Caco-2 (cell line): ENCODE results near the gene LIPA. TPM values are rescaled to one million over a fixed set of nuclear protein-coding genes. Genes with fewer than 3 reads are reported as not detected.

Experiments used
- BruUV-seq: library from RNA; stranded (reverse); fragments of 400-500 nt; replicated peaks from 2 replicates; lab custom pipeline; 2021; lab: Mats Ljungman, UMichigan
- CTCF ChIA-PET: fragments of 300-600 bp; sonication (Branson Sonifier 250); formaldehyde crosslinking; loops from one replicate; lab custom pipeline; 2022; ENCODE audit warnings: antibody characterized with exemption; lab: Charles Lee
- POLR2A ChIA-PET: fragments of 300-600 bp; sonication (Branson Sonifier 250); formaldehyde crosslinking; loops from one replicate; lab custom pipeline; 2022; ENCODE audit warnings: antibody characterized with exemption; lab: Charles Lee
- DNase-seq, 2 experiments: peaks; one replicate each; pipeline versions ENCODE4 v3.0.0 to v3.0.0-alpha.2; 2020 to 2022
- H3K27me3 ChIP-seq: replicated peaks from 2 replicates; pipeline ENCODE4 v1.6.0; 2011; ENCODE audit warnings: low read length; ENCODE audit not compliant: control insufficient read depth, insufficient read depth
- H3K36me3 ChIP-seq: 2 replicates; pipeline ENCODE4 v1.5.1; 2011; ENCODE audit warnings: low read length; ENCODE audit not compliant: control insufficient read depth, insufficient read depth
- H3K4me1 ChIP-seq: fragments of 250-450 bp; sonication (Bioruptor Pico); 2 replicates; pipeline ENCODE4 v1.5.1; 2020; ENCODE audit warnings: mild to moderate bottlenecking
- H3K4me3 ChIP-seq: 2 replicates; pipeline ENCODE4 v1.5.1; 2011; ENCODE audit warnings: low read depth, mild to moderate bottlenecking, control low read depth, low read length
- H3K9me3 ChIP-seq: fragments of 250-450 bp; sonication (Bioruptor Pico); 2 replicates; pipeline ENCODE4 v1.5.1; 2020; ENCODE audit warnings: mild to moderate bottlenecking, moderate library complexity
- H3K27ac Mint-ChIP-seq: one replicate; pipeline ENCODE4 v1.8.0; 2022; ENCODE audit warnings: mixed read lengths; ENCODE audit not compliant: unreplicated experiment
- H3K27me3 Mint-ChIP-seq: one replicate; pipeline ENCODE4 v1.8.0; 2022; ENCODE audit warnings: mixed read lengths; ENCODE audit not compliant: insufficient read depth, unreplicated experiment
- H3K36me3 Mint-ChIP-seq: one replicate; pipeline ENCODE4 v1.8.0; 2022; ENCODE audit warnings: mild to moderate bottlenecking, mixed read lengths; ENCODE audit not compliant: insufficient read depth, unreplicated experiment
- H3K4me1 Mint-ChIP-seq: one replicate; pipeline ENCODE4 v1.8.0; 2022; ENCODE audit warnings: low read depth, mixed read lengths; ENCODE audit not compliant: unreplicated experiment
- H3K4me3 Mint-ChIP-seq: one replicate; pipeline ENCODE4 v1.8.0; 2022; ENCODE audit warnings: mild to moderate bottlenecking, moderate library complexity, mixed read lengths; ENCODE audit not compliant: unreplicated experiment
- H3K9me3 Mint-ChIP-seq: one replicate; pipeline ENCODE4 v1.8.0; 2022; ENCODE audit warnings: mixed read lengths; ENCODE audit not compliant: unreplicated experiment
- intact Hi-C: fragments of 100-400 bp; cut with micrococcal nuclease; formaldehyde crosslinking; loops from one replicate; pipeline ENCODE4 v1.10.0; 2022; ENCODE audit not compliant: unreplicated experiment
- total RNA-seq: library from RNA; stranded (reverse); gene quantifications from 2 replicates; pipeline ENCODE4 v1.2.3, GENCODE V29; 2022
- TF ChIP-seq, protein P1 (sequence below), 2 experiments: fragments of 200-600 bp in 1 of 2; IDR thresholded peaks; 1 replicate in 1 of 2; 2 replicates in 1 of 2; pipeline versions ENCODE4 v1.5.1 to v1.8.0; 2011 to 2022; ENCODE audit warnings: antibody characterized with exemption in 1 of 2, control low read depth in 1 of 2, inconsistent platforms in 1 of 2, low read depth in 1 of 2, low read length in 1 of 2, mild to moderate bottlenecking in 1 of 2, moderate library complexity in 1 of 2; ENCODE audit not compliant: insufficient read depth in 1 of 2, severe bottlenecking in 1 of 2, unreplicated experiment in 1 of 2

LIPA gene
- total RNA-seq, 1 experiment from 2014 or later: 18.8 TPM

DNA sequence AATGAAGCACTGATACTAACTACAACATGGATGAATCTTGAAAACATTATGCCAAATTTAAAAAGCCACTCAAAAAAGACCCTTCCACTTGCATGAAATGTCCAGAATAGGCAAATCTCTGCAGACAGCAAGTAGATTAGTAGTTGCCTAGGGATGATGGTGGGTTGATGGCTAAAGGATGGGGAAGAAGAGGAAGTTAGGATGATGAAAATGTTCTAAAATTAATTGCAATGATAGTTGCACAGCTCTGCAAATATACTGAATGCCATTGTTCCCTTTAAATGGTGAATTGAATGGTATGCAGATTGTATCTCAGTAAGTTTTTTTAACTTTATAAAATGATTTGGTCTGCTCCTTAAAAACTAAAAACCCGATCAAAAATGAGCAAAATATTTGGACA lies 7.3 kb upstream of the LIPA start:
- H3K36me3 ChIP-seq: no peaks in the 10 kb centered on the region; the same call in 1 of the 2 replicates
- H3K36me3 Mint-ChIP-seq: no peaks in the 10 kb centered on the region
- H3K4me3 Mint-ChIP-seq: no peak overlapping the region
- peaks cover 6% of the 10 kb centered on the region; the same call in 1 of the 2 replicates for H3K9me3 ChIP-seq
- POLR2A ChIA-PET: no interaction called here
- no peak for DNase-seq
- TF ChIP-seq, protein P1, sequence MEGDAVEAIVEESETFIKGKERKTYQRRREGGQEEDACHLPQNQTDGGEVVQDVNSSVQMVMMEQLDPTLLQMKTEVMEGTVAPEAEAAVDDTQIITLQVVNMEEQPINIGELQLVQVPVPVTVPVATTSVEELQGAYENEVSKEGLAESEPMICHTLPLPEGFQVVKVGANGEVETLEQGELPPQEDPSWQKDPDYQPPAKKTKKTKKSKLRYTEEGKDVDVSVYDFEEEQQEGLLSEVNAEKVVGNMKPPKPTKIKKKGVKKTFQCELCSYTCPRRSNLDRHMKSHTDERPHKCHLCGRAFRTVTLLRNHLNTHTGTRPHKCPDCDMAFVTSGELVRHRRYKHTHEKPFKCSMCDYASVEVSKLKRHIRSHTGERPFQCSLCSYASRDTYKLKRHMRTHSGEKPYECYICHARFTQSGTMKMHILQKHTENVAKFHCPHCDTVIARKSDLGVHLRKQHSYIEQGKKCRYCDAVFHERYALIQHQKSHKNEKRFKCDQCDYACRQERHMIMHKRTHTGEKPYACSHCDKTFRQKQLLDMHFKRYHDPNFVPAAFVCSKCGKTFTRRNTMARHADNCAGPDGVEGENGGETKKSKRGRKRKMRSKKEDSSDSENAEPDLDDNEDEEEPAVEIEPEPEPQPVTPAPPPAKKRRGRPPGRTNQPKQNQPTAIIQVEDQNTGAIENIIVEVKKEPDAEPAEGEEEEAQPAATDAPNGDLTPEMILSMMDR (IDR thresholded peaks at IDR 0.05; ENCODE audit: insufficient read depth in 1 of 2, low read depth in 1 of 2, low read length in 1 of 2, severe bottlenecking in 1 of 2, unreplicated experiment in 1 of 2): no peak
- H3K27ac Mint-ChIP-seq: no peak overlapping the region
- no peaks in the 10 kb centered on the region for H3K27me3 Mint-ChIP-seq
- H3K27me3 ChIP-seq: no peaks in the 10 kb centered on the region
- no peak overlapping the region for H3K4me3 ChIP-seq
- BruUV-seq: no TSS peak
- peaks cover 13% of the 10 kb centered on the region for H3K9me3 Mint-ChIP-seq
- H3K4me1 Mint-ChIP-seq: peaks cover 14% of the 10 kb centered on the region
- CTCF ChIA-PET: no interaction called here
- H3K4me1 ChIP-seq: peaks cover 35% of the 10 kb centered on the region
- intact Hi-C loops: loop anchor here (10.0 kb wide), 1 partner anchor 446 kb away; the partner anchor contains the start of gene KIF20B

DNA sequence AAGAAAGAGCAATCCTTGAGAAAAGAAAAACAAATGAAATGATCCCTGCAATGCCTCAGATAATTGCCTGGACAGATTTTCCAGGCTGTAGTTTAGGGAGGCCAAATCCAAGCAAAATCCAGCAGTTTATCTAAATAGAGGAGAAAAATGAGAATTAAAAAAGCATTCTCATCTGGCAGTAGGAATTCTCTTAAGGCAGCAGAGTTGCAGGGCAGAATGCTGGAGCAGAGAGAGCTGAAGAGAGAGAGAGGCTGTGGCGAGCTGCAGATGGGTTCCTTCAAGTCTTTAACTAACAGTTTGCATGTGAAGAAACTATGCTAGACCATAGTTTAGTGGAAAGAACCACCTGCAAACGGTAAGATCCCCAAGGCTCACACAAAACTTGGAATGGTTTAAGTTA lies 6.0 kb upstream of the LIPA start:
- no peaks in the 10 kb centered on the region for H3K27me3 Mint-ChIP-seq
- CTCF ChIA-PET: no interaction called here
- DNase-seq: no peak
- no peak overlapping the region for H3K4me3 Mint-ChIP-seq
- H3K27ac Mint-ChIP-seq: no peak overlapping the region
- no peaks in the 10 kb centered on the region for H3K27me3 ChIP-seq
- peaks cover 24% of the 10 kb centered on the region for H3K4me1 ChIP-seq
- no peaks in the 10 kb centered on the region for H3K36me3 Mint-ChIP-seq
- no peak overlapping the region for H3K4me3 ChIP-seq
- POLR2A ChIA-PET: no interaction called here
- intact Hi-C loops: loop anchor here (10.0 kb wide), 1 partner anchor 447 kb away; the partner anchor contains the start of gene KIF20B
- TF ChIP-seq, protein P1 (IDR thresholded peaks at IDR 0.05; ENCODE audit: insufficient read depth in 1 of 2, low read depth in 1 of 2, low read length in 1 of 2, severe bottlenecking in 1 of 2, unreplicated experiment in 1 of 2): no peak
- H3K9me3 Mint-ChIP-seq: peaks cover 13% of the 10 kb centered on the region
- H3K4me1 Mint-ChIP-seq: peaks cover 11% of the 10 kb centered on the region
- BruUV-seq: no TSS peak
- peaks cover 10% of the 10 kb centered on the region; the same call in 1 of the 2 replicates for H3K9me3 ChIP-seq
- no peaks in the 10 kb centered on the region; the same call in 1 of the 2 replicates for H3K36me3 ChIP-seq

DNA sequence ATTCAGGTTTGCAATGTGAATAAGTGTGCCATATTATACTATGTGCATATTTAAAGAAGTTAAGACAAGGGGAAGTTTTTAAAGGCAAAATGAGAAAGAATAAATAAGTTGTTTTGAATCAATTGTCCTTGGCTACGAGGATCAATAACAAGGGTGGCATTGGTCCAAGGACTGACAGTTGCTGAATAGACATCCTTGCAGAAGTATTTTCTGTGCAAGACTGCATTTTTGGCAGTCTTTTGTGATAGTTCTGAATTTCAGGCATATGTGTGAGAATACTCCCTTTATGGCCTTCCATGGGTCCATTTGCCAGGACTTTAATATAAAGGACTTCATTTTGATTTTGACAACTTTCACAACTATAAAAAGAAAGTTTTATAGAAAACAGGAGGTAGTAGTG lies 5.4 kb upstream of the LIPA start:
- Mint-ChIP-seq H3K4me1 (peaks cover 5% of the 10 kb centered on the region), H3K36me3 (no peaks in the 10 kb centered on the region), H3K27me3 (no peaks in the 10 kb centered on the region), H3K9me3 (peaks cover 13% of the 10 kb centered on the region), H3K4me3 (no peak overlapping the region), H3K27ac (no peak overlapping the region)
- Histone ChIP-seq H3K36me3 (no peaks in the 10 kb centered on the region; the same call in 1 of the 2 replicates), H3K4me3 (no peak overlapping the region), H3K27me3 (no peaks in the 10 kb centered on the region), H3K4me1 (peaks cover 18% of the 10 kb centered on the region), H3K9me3 (peaks cover 10% of the 10 kb centered on the region; the same call in 1 of the 2 replicates)
- no peak for DNase-seq
- no TSS peak for BruUV-seq
- TF ChIP-seq, protein P1 (IDR thresholded peaks at IDR 0.05; ENCODE audit: insufficient read depth in 1 of 2, low read depth in 1 of 2, low read length in 1 of 2, severe bottlenecking in 1 of 2, unreplicated experiment in 1 of 2): no peak
- ChIA-PET POLR2A (no interaction called here), CTCF (no interaction called here)
- intact Hi-C loops: loop anchor here (10.0 kb wide), 1 partner anchor 448 kb away; the partner anchor contains the start of gene KIF20B
